ENCODE measurements around the gene MCTP1.

Gene MCTP1

DNA sequence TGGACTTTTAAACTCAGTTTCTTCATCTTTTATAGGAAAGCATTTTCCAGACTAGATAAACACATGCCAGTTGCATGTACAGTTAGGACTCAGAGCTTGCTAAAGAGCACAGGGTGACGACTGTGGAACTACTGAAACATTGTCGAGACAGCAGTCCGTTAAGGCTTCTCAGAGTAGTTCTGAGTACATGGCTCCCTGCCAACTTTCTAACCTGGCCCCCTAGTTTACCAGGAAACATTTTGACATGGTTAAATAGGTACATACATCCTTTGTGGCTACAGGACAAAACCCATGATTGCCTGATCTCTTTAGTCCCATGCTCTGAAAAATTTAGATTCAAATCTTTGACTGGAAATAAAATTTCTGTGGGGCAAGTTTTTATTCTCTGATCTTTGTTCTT lies 536.7 kb downstream of the MCTP1 start:
- no peak for DNase-seq

DNA sequence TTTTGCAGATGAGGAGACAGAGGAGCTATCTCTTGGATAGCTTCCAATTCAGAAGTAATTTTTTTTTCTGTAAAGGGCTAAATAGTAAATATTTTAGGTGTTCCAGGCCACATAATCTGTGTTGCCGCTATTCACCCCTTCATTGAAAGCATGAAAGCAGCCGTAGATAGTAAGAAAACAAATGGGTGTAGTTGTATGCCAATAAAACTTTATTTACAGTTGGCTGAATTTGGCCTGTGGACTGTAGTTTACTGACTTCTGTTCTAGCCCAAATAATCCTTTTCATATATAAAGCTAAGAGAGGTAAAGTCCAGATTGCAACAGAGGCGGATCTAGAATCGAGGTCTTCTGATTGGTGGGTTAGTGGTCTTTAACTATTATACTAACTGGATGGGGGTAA lies 537.5 kb downstream of the MCTP1 start:
- DNase-seq, result no peak

DNA sequence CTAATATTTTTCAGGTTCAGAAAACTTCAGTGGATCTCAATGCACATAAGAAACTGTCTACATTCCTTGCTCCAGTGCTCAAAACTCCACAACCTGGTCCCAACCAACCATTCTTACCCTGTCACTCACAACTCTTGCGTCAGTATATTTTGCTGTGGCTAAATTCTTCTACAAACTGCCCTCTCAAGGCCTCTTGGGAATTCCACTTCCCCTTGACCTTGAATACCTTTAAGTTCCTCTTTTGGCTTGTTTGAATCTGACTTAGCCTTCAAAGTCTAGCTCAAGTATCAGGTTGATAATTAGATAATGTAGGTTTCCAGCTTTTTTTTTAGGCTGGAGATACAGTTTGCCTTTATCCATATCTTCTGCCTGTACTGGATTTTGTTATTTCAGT lies 538.2 kb downstream of the MCTP1 start:
- DNase-seq, result no peak

DNA sequence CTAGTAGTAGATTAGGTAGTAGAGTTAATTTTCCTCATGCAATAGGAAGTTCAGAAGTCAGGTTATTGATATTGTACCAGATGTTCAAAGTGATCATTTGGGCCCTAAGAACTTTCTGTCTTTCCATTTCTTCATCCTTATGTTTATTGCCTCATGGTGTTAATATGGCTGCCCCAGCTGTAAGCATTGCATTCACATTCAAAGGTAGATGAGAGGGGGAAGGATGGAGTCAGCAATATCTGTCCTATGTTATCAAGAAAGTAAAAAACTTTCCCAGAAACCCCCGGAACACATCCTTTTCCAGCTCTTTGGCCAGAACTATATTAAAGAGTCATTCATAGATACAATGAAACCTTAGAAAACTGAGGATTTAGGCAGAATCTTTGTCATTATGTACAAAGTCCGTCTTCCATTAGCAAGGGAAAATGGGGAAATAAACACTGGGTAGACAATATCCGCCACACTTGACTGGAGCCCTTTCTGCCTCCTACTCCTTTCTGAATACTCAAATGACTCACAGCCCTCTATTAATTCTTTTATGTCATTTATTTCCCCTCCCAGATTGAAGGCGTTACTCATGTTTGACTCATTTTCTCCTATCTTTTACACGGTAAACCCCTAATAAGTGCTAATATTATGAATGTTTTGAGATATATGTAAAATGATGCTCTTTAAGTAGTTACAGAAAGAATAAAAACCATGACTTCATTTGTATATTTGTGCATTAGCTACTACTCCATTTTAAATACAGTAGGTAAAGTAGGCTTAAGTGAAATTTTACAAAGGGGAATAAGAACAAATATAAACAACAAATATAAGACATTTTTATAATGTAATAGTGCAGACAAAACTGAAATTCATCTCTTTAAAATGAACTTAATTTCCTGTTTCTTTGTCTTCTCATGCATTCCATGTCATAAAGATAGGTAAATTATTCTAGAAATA lies 538.8 kb downstream of the MCTP1 start:
- DNase-seq, result no peak

DNA sequence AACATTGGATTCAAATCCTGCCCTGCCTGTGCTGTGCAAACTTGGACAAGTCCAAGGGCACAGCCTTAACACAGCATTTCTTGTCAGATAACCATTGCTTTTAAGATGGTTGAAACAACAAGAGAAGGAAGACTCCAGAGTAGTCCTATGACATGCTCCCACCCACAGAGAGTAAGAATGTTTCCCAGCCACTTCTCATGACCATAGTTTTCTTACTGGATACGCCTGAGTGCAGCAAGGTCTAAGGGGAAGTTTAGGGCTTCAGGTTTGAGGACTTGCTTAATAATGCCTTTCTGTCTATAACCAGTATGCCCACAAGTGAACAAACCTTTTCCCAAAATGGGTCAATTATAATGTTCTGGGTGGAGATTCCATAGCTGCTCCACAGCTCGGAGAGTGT lies 540.0 kb downstream of the MCTP1 start:
- no peak for DNase-seq

DNA sequence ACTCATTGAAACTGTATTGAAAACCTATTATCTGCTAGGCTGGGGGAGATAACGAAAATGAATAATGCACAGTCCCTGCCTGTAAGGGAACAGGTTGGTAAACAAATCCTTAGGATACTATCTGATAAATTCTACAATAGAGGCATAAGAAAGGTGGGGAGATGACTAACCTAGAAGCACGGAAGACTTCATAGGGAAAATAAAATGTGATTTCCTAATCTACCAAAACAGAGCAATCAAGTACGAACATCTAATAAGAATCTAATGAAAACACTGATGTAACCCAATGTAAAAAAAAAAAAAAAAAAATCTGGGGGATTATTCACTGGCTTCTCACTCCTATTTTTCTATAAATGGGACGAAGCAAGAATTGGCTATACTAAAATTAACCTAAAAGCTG lies 542.0 kb downstream of the MCTP1 start:
- no peak for DNase-seq

DNA sequence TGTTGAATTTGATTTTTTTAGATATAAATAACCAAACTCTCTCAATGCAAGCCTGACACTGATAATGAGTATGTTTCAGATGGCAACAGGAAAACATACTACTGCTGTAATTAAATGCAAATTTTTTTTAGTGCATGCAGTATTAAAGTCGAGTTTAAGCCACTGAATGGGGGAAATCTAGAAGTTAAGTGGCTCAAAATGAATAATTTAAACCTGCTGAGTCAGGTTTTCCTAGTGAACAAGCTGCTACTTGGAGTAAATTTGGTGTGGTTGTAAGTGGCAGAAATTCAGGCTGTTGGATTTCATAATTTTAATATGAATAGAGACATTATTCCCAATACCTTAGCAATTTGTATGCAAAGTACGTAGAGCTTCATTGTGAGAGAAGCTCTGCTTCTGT lies 544.6 kb downstream of the MCTP1 start:
- no peak for DNase-seq

DNA sequence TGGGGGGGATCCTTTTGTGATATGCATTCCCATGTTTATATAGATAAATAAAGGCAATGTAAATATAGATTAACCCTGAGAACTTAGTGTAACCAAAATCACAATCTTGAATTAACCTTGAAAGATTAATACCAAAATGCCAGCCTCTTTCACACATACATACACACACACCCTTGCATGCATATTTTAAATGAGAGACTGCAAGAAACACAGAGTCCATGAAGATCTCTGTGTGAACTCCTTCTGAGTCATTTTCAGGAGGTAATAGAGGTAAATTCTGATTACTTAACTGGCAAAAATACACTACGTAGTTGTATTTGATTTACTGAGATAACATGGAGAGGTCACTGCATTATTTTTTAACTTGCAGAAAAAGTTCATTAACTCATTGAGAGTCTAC lies 548.4 kb downstream of the MCTP1 start:
- no peak for DNase-seq

DNA sequence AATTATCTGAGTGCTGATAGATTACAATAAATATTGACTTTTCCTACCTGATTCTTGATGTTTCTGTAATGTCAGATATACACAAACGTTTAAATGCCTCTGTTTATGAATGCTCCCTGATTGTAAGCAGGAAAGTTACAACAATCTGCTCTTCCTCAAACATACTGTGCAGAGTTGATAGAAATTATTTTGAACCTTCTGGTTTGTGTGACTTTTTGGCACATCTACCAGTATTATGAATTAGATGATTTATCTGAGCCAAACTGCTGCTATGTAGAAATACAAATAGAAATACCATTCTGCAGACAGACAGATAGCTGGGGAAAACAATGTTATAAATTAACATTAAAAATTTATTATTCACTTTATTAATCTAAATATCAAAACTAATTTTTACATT lies 553.4 kb downstream of the MCTP1 start:
- no peak for DNase-seq

DNA sequence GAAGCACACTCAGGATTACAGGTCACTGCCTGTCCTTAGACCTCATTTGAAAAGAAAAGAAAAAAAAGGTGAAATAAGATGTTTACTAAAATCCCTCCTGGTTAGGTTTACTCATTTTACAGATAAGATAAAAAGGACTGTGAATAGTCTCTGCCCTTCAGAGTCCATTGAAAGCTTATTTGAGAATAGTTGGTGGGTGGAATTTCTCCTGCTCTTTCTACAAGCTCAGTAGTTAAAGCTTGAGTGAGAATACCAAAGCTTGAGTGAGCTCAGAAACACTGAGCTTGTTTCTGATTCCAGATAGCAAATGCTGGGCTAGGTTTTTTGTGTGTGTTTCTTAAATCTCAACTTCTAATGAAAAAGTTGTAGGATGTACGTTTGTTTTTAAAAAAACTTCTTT lies 559.8 kb downstream of the MCTP1 start:
- no peak for DNase-seq

DNA sequence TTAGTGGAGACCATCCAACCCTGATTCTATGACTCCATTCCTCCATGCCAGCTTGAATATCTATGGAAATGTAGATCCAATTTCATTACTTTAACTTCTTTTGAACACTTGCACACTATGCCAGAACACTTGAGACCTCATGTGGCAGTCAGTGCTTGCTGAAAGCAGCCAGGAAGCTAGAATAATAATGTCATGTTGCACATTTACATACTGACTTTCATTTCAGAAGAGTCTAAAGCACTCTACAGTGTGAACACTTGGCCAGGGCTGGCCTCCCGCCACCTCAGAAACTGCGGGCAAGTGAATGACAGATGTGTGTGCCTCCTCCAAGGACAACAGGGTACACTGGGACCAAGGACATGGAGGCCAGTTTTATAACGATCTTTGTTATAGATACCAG lies 569.1 kb downstream of the MCTP1 start:
- no peak for DNase-seq

DNA sequence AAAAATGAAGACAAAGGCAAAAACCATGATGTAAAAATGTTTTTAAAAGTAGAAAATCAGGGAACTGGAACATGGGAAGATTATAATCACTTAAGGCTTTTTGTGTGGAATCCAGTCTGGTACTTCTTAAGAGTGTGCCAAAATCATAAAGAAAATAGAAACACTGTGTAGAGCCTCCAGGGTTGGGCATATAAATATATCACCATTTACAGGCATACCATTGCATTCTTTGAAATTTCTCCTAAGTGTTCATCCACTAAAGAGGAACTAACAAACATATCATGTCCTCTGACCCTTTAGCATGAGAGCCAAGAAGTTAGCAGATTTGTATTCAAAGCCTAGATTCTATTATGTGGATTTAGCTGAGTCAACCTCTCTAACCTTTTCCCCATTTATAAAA lies 573.1 kb downstream of the MCTP1 start:
- no peak for DNase-seq

DNA sequence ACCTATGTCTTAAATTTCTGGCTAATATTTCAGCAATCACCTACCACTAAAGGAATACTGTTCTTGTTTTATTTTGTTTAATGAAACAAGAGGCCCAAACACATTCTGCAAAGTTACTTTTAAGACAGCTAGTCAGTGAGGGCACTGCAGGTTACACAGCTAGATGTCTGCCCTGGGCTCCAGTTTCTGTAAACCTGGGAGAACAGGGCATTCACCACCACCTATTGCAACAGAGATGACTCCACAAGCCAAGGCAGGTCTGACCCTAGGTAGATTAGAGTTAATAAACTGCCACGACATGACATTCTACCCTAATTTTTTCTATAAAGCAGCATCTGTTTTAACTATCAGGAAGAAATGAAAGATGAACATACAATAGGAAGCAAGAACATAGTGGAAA lies 575.6 kb downstream of the MCTP1 start:
- DNase-seq, result no peak

DNA sequence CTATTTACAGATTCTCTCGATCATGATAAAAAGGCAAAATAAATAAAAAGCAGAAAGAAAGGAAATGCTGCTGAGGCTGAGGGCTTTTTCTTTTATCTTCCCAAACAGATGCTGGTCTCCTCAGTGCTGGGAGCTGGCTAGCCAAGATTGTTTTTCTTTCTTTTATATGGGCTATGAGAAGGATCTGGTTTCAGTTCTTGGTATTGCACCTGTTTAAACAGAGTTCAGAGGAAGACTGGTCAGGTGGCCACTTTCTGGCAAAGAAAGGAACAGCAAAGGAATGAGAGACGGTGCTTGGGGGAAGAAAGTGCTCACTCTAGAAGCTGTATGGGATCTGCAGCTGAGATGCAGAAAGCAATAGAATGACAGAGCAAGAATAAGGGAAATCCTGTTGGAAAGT lies 577.5 kb downstream of the MCTP1 start:
- DNase-seq, result no peak

DNA sequence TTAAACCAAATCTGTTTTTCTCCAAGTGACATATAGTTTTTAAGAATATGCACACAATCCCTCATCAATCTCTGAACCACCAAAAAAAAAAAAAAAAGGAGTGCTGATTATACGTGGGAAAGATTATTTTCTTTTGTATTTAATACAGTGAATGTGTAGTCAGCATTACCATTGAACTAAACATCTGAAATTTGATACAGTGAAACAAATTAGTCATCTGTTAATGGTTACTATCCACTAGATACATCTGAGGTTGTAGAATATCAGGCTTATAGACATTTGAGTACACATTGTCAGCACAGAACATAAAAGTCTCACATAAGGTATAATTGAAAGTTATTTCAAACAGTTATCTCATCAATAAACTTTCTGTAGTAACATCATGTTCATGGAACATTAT lies 579.5 kb downstream of the MCTP1 start:
- DNase-seq, result no peak

DNA sequence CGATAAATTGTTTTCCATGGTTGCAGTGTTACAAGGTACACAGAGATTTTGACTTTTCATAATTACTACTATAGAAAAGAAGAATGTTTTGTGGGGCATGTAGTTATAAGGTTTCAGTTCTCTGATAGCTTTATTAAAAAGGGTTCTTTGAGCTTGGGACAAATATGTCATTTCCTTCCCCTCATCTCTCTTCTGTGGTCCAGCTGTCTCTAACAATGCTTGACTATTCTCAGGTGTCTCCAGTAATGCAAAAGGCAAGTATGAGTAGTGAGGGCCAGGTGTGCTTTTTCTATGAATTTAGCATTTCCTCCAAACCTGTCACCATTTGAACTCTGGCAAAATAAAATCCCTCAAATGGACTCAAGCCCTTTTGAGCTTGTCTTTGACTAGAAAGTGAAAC lies 582.2 kb downstream of the MCTP1 start:
- DNase-seq, result no peak

DNA sequence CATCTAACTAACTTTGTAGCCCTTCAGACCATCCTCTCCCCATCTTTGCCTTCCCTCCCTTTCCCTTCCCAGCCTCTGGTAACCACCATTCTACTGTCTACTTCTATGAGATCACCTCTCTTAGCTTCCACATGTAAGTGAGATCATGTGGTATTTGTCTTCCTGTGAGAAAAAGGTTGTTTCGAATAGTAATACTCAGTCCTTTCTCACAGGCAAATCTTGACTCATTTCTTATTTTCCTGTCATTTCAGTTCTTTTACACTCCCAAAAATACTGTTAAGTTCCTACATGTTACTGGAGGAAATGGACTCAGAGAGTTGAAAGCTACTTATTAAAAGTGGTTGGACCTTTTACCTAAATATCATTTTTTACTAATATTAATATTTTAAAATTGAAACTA lies 584.3 kb downstream of the MCTP1 start:
- no peak for DNase-seq

DNA sequence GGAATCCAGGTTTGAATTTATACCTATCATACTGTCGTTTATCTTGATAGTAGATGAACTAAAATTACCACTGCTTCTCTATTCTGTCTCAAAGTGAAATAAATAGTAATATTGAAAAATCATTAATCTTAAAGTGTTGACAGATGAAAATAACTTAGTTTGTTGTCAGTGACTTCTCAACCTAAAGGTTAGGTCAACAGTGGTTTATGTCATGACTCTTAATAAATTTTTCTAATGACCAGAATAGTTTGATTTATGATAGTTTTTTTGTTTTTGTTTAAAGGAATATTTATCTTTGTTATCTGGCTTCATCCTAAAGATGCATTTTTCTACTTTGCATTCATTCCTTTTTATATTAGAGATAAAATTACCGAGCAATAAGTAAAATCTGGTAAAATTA lies 585.3 kb downstream of the MCTP1 start:
- no peak for DNase-seq

DNA sequence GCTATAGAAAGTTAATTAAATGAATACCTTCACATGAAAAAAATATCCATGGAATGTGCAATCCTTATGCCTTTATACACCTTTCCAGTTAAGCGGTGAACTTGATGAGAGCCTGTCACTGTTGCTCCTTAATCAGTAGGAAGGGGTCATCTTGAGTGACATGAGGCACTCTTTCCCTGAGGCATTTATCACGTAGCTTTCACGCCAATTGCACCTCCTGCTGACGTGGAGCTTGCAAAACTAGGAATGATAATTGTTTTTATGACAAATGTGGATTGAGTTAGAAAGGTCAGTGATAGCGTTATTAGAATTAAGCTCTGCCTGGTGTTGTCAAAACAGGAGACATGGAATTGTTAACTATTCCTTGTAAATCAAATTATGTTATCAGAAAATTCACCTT lies 586.7 kb downstream of the MCTP1 start:
- DNase-seq, result no peak

DNA sequence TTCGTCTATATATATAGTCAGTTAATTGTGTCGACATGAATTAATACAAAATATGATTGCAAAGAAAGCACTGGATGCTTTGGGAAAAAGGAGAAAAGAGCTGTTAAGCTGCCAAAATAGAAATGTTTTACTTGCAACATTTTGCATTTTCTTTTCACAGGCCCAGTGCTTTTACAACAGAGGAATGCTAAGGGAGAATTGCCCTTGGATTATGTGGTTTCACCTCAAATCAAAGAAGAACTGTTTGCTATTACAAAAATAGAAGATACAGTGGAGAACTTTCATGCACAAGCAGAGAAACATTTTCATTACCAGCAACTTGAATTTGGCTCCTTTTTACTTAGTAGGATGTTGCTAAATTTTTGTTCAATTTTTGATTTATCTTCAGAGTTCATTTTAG lies 590.2 kb downstream of the MCTP1 start:
- no peak for DNase-seq

DNA sequence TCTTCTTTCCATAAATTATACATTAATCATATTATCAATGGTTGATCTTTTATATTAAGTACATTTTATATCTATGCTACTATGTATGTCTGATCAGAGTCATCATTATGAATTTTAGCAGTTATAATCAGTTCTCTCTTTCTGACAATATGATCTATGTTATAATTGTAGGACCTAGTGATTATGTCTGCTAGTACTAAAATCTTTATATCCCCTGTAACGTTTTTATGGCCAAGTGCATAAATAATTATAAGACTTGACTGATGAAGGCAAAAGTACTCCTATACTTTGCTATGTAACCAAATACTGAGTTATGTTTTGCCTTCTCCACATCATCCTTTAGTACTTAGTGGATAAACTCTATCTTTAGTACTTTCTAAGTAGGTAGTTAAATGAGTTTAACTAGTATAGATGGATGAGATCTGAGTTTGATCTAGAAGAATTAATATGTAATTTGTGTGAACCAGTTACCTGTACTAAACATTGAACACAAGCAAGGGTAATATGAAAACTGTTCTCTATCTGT lies 591.0 kb downstream of the MCTP1 start:
- no peak for DNase-seq

DNA sequence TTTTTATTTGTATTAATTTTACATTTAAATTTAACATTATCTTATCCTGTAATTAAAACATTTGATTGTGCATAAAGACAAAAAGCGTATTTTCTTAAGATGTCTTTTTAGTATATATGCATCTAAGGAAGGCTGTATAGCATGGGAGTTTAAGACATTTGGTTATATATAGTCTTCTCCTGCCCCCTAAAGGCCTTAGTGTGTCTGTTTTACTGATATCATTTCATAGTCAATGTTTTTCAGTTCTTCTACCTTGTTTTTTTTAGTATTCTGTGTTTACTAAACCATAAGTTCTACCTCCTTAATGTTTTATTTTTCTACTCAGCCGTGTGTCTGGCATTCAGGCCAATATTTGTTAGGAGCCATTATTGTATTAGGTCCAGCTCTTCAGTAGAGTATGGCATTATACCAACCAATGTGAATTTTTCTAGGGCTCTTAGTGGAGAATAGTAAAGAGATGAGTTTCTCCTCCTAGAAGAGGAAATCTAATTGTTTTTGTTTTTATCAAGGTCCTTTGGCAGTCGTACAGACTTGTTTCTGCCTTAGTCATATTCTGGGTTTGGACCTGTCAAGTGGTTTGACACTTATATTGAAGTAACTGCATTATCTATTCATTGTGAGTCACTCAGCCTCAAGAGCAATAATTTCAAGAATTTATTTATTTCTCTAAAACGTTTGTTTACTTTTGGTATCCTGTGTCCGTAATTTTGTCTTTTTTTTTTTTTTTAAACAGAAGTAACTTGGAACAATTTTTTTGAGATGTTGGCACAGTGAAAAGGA lies 591.7 kb downstream of the MCTP1 start:
- DNase-seq, result no peak

DNA sequence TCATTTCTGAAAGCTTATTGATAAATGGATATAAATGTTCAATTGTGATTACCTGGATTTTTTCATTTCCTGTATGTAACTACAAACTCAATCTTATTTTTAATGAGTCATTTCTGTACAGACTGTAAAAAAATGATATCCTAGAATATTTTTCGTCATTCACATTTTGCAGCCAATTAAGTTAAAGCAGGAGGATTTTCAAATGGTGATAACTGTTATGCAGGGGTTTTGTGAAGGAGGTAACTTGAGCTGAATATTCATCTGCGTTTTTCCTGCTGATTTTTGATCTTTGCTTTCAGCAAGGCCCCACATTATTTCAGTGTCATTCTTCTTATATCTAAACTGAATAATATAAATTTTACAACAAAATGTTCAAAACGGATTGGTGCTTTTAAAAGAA lies 592.3 kb downstream of the MCTP1 start:
- no peak for DNase-seq

DNA sequence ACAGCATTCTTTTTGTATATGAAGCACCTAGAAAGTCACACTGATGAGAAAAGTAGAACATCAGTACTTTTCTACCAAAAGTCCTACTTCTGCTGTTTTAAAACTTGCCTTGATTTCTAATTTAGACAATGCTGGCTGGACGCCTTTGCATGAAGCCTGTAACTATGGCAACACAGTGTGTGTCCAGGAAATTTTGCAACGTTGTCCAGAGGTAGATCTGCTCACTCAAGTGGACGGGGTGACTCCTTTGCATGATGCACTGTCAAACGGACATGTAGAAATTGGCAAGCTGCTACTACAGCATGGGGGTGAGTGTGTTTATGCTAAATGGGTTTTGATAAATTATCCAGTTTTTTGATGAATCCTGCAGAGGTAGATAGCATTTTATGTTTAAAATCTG lies 592.9 kb downstream of the MCTP1 start:
- DNase-seq, result peak; percentile 4
